GM23338 (cell line): ENCODE measurements around the gene MARF1. TPM values are rescaled to one million over a fixed set of nuclear protein-coding genes. Genes with fewer than 3 reads are reported as not detected.

Source experiments
- ATAC-seq: fragments of 200-7000 bp; cut with Tn5 transposase; 3 replicates; pipeline ENCODE4 v1.9.1; 2020
- DNase-seq: peaks from one replicate; pipeline ENCODE4 v3.0.0-alpha.2; 2015; ENCODE audit warnings: low spot score
- H2AFZ ChIP-seq: fragments of 200-600 bp; sonication (generic); 2 replicates; pipeline ENCODE4 v1.8.0; 2016; ENCODE audit warnings: antibody characterized with exemption, mild to moderate bottlenecking, moderate library complexity
- H3F3A ChIP-seq: fragments of 200-600 bp; sonication (generic); replicated peaks from 2 replicates; pipeline ENCODE4 v1.8.0; 2017; ENCODE audit warnings: antibody characterized with exemption, mixed run types, low read depth
- H3K27ac ChIP-seq: fragments of 200-600 bp; sonication (generic); 2 replicates; pipeline ENCODE4 v1.6.1; 2016; ENCODE audit warnings: low read depth
- H3K27me3 ChIP-seq: fragments of 200-600 bp; sonication (generic); 2 replicates; pipeline ENCODE4 v1.8.0; 2016; ENCODE audit warnings: mild to moderate bottlenecking, mixed run types, moderate library complexity; ENCODE audit not compliant: insufficient read depth
- H3K36me3 ChIP-seq: fragments of 200-600 bp; sonication (generic); 2 replicates; pipeline ENCODE4 v1.8.0; 2016; ENCODE audit warnings: mild to moderate bottlenecking; ENCODE audit not compliant: insufficient read depth
- H3K4me1 ChIP-seq: fragments of 200-600 bp; sonication (generic); 2 replicates; pipeline ENCODE4 v1.8.0; 2016; ENCODE audit warnings: mild to moderate bottlenecking, moderate library complexity; ENCODE audit not compliant: insufficient read depth
- H3K4me2 ChIP-seq: fragments of 200-600 bp; sonication (generic); 2 replicates; pipeline ENCODE4 v1.7.1; 2017; ENCODE audit warnings: mixed run types
- H3K4me3 ChIP-seq: fragments of 200-600 bp; sonication (generic); 2 replicates; pipeline ENCODE4 v1.6.1; 2016; ENCODE audit warnings: mixed run types
- H3K79me2 ChIP-seq: fragments of 200-600 bp; sonication (generic); replicated peaks from 2 replicates; pipeline ENCODE4 v1.8.0; 2017; ENCODE audit warnings: mild to moderate bottlenecking; ENCODE audit not compliant: insufficient read depth
- H3K9me2 ChIP-seq: fragments of 200-600 bp; sonication (generic); 2 replicates; pipeline ENCODE4 v1.8.0; 2017; ENCODE audit not compliant: insufficient read depth
- H4K20me1 ChIP-seq: fragments of 200-600 bp; sonication (generic); replicated peaks from 2 replicates; pipeline ENCODE4 v1.8.0; 2017; ENCODE audit warnings: mild to moderate bottlenecking; ENCODE audit not compliant: insufficient read depth
- H3K27ac Mint-ChIP-seq: 2 replicates; pipeline ENCODE4 v1.8.0; 2020; ENCODE audit warnings: inconsistent platforms, mild to moderate bottlenecking, moderate library complexity, mixed read lengths
- H3K27me3 Mint-ChIP-seq: 3 replicates; pipeline ENCODE4 v1.8.0; 2022; ENCODE audit warnings: low read depth, mild to moderate bottlenecking, moderate library complexity, mixed read lengths, inconsistent platforms; ENCODE audit not compliant: insufficient read depth, poor library complexity
- H3K36me3 Mint-ChIP-seq: 3 replicates; pipeline ENCODE4 v1.8.0; 2021; ENCODE audit warnings: low read depth, mild to moderate bottlenecking, inconsistent platforms, moderate library complexity, mixed read lengths
- H3K4me1 Mint-ChIP-seq: 3 replicates; pipeline ENCODE4 v1.8.0; 2020; ENCODE audit warnings: mild to moderate bottlenecking, inconsistent platforms, mixed read lengths
- H3K4me3 Mint-ChIP-seq: 3 replicates; pipeline ENCODE4 v1.8.0; 2021; ENCODE audit warnings: moderate library complexity, mild to moderate bottlenecking, inconsistent platforms, mixed read lengths
- H3K9me3 Mint-ChIP-seq: 3 replicates; pipeline ENCODE4 v1.8.0; 2020; ENCODE audit warnings: moderate library complexity, mild to moderate bottlenecking, inconsistent platforms, mixed read lengths
- CREB1 ChIP-seq: fragments of 250-450 bp; sonication (Bioruptor Pico); IDR thresholded peaks from 2 replicates; pipeline ENCODE4 v1.5.0; 2020; ENCODE audit warnings: low read depth, mild to moderate bottlenecking, moderate library complexity
- EZH2phosphoT487 ChIP-seq: fragments of 200-600 bp; sonication (generic); IDR thresholded peaks from one replicate; pipeline ENCODE4 v1.8.1; 2018; ENCODE audit warnings: antibody characterized with exemption; ENCODE audit not compliant: unreplicated experiment
- JUNB ChIP-seq: IDR thresholded peaks from one replicate; pipeline ENCODE4 v1.6.1; 2016; ENCODE audit warnings: antibody characterized with exemption; ENCODE audit not compliant: unreplicated experiment
- NANOG ChIP-seq: IDR thresholded peaks from 2 replicates; pipeline ENCODE4 v1.6.1; 2016; ENCODE audit warnings: antibody characterized with exemption, borderline replicate concordance
- ZNF114 ChIP-seq: fragments of 250-450 bp; sonication (Bioruptor Pico); IDR thresholded peaks from 2 replicates; pipeline ENCODE4 v1.5.0; 2020; ENCODE audit warnings: mild to moderate bottlenecking, moderate library complexity
- ZNF331 ChIP-seq: fragments of 250-450 bp; sonication (Bioruptor Pico); IDR thresholded peaks from 2 replicates; pipeline ENCODE4 v1.5.0; 2020; ENCODE audit warnings: low read depth, mild to moderate bottlenecking, moderate library complexity
- polyA plus RNA-seq: library from polyadenylated mRNA; unstranded; fragments of >200 nt; fragmentation: Nextera tagmentation; extraction: Ambion mirVana; gene quantifications from 2 replicates; pipeline ENCODE4 v1.2.1, GENCODE V29; 2016
- total RNA-seq: library from RNA; depleted of rRNA; stranded (reverse); fragments of >200 nt; shearing (Covaris generic); gene quantifications from 2 replicates; pipeline ENCODE4 v1.2.3, GENCODE V29; 2014
- TF ChIP-seq, protein P1 (sequence below): IDR thresholded peaks from one replicate; pipeline ENCODE4 v1.6.1; 2018; ENCODE audit warnings: antibody characterized with exemption; ENCODE audit not compliant: unreplicated experiment
- TF ChIP-seq, protein P2 (sequence below): IDR thresholded peaks from 2 replicates; pipeline ENCODE4 v1.6.1; 2016; ENCODE audit warnings: antibody characterized with exemption
- TF ChIP-seq, protein P3 (sequence below): fragments of 250-450 bp; sonication (Bioruptor Pico); IDR thresholded peaks from 2 replicates; pipeline ENCODE4 v1.5.0; 2020; ENCODE audit warnings: mild to moderate bottlenecking, moderate library complexity

MARF1 gene
- total and polyA plus RNA-seq, 2 experiments from 2014 or later, result 8.3 to 16.0 TPM

DNA sequence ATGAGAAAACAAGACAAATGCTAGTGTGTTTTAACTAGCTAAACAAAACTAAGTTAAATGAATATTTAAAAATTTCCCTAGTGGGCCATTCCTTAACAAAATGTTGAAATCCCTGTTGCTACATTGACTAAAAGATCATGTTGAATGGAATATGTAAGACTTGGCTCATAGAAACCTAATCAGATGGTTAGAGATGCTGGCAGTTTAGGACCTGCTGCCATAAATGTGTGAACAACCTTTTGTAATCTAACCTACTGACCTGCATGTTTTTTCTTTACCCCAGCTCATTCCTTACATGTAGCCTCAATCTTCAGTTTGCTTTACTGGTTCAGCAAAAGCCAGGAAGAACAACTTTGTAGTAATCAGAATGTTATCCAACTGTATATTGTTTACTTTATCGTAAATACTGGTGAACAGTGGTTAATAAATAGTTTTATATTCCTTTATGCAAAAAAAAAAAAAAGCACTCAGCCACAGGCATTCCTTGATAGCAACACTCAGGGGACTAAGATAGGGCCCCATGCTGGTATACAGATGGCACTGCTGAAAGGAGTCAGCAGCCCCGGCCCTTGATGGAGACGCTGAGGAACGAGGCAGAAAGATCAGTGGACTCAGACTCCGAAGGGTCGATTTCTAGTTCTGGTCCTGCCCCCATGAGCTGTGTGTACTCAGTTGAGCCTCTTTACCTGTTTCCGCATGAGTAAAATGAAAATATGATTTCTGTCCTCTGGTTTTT lies 78.2 kb downstream of the MARF1 start:
- H3K27ac Mint-ChIP-seq, result no peak overlapping the region
- peak; percentile 72 for ATAC-seq
- peaks cover 5% of the 10 kb centered on the region; the same call in 1 of the 2 replicates for H3K4me1 ChIP-seq
- H4K20me1 ChIP-seq, result no peaks in the 10 kb centered on the region; the same call in 1 of the 2 replicates
- no peak overlapping the region for H3K27ac ChIP-seq
- no peak for DNase-seq
- H3K4me3 ChIP-seq, result no peak overlapping the region
- H3K36me3 ChIP-seq, result no peaks in the 10 kb centered on the region
- H3K27me3 Mint-ChIP-seq, result peaks cover 3% of the 10 kb centered on the region
- H3K9me2 ChIP-seq, result no peaks in the 10 kb centered on the region
- H3K36me3 Mint-ChIP-seq, result peaks cover 5% of the 10 kb centered on the region; the same call in 2 of the 3 replicates
- H3K4me3 Mint-ChIP-seq, result no peak overlapping the region
- H2AFZ ChIP-seq, result no peak overlapping the region
- TF ChIP-seq ZNF331 (CRISPR knock-in tag) (no peak), EZH2phosphoT487 (no peak), ZNF114 (CRISPR knock-in tag) (no peak), NANOG (no peak), JUNB (no peak), CREB1 (no peak)
- TF ChIP-seq, protein P1, sequence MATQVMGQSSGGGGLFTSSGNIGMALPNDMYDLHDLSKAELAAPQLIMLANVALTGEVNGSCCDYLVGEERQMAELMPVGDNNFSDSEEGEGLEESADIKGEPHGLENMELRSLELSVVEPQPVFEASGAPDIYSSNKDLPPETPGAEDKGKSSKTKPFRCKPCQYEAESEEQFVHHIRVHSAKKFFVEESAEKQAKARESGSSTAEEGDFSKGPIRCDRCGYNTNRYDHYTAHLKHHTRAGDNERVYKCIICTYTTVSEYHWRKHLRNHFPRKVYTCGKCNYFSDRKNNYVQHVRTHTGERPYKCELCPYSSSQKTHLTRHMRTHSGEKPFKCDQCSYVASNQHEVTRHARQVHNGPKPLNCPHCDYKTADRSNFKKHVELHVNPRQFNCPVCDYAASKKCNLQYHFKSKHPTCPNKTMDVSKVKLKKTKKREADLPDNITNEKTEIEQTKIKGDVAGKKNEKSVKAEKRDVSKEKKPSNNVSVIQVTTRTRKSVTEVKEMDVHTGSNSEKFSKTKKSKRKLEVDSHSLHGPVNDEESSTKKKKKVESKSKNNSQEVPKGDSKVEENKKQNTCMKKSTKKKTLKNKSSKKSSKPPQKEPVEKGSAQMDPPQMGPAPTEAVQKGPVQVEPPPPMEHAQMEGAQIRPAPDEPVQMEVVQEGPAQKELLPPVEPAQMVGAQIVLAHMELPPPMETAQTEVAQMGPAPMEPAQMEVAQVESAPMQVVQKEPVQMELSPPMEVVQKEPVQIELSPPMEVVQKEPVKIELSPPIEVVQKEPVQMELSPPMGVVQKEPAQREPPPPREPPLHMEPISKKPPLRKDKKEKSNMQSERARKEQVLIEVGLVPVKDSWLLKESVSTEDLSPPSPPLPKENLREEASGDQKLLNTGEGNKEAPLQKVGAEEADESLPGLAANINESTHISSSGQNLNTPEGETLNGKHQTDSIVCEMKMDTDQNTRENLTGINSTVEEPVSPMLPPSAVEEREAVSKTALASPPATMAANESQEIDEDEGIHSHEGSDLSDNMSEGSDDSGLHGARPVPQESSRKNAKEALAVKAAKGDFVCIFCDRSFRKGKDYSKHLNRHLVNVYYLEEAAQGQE, result no peak
- TF ChIP-seq, protein P2, sequence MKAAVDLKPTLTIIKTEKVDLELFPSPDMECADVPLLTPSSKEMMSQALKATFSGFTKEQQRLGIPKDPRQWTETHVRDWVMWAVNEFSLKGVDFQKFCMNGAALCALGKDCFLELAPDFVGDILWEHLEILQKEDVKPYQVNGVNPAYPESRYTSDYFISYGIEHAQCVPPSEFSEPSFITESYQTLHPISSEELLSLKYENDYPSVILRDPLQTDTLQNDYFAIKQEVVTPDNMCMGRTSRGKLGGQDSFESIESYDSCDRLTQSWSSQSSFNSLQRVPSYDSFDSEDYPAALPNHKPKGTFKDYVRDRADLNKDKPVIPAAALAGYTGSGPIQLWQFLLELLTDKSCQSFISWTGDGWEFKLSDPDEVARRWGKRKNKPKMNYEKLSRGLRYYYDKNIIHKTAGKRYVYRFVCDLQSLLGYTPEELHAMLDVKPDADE, result no peak
- TF ChIP-seq, protein P3, sequence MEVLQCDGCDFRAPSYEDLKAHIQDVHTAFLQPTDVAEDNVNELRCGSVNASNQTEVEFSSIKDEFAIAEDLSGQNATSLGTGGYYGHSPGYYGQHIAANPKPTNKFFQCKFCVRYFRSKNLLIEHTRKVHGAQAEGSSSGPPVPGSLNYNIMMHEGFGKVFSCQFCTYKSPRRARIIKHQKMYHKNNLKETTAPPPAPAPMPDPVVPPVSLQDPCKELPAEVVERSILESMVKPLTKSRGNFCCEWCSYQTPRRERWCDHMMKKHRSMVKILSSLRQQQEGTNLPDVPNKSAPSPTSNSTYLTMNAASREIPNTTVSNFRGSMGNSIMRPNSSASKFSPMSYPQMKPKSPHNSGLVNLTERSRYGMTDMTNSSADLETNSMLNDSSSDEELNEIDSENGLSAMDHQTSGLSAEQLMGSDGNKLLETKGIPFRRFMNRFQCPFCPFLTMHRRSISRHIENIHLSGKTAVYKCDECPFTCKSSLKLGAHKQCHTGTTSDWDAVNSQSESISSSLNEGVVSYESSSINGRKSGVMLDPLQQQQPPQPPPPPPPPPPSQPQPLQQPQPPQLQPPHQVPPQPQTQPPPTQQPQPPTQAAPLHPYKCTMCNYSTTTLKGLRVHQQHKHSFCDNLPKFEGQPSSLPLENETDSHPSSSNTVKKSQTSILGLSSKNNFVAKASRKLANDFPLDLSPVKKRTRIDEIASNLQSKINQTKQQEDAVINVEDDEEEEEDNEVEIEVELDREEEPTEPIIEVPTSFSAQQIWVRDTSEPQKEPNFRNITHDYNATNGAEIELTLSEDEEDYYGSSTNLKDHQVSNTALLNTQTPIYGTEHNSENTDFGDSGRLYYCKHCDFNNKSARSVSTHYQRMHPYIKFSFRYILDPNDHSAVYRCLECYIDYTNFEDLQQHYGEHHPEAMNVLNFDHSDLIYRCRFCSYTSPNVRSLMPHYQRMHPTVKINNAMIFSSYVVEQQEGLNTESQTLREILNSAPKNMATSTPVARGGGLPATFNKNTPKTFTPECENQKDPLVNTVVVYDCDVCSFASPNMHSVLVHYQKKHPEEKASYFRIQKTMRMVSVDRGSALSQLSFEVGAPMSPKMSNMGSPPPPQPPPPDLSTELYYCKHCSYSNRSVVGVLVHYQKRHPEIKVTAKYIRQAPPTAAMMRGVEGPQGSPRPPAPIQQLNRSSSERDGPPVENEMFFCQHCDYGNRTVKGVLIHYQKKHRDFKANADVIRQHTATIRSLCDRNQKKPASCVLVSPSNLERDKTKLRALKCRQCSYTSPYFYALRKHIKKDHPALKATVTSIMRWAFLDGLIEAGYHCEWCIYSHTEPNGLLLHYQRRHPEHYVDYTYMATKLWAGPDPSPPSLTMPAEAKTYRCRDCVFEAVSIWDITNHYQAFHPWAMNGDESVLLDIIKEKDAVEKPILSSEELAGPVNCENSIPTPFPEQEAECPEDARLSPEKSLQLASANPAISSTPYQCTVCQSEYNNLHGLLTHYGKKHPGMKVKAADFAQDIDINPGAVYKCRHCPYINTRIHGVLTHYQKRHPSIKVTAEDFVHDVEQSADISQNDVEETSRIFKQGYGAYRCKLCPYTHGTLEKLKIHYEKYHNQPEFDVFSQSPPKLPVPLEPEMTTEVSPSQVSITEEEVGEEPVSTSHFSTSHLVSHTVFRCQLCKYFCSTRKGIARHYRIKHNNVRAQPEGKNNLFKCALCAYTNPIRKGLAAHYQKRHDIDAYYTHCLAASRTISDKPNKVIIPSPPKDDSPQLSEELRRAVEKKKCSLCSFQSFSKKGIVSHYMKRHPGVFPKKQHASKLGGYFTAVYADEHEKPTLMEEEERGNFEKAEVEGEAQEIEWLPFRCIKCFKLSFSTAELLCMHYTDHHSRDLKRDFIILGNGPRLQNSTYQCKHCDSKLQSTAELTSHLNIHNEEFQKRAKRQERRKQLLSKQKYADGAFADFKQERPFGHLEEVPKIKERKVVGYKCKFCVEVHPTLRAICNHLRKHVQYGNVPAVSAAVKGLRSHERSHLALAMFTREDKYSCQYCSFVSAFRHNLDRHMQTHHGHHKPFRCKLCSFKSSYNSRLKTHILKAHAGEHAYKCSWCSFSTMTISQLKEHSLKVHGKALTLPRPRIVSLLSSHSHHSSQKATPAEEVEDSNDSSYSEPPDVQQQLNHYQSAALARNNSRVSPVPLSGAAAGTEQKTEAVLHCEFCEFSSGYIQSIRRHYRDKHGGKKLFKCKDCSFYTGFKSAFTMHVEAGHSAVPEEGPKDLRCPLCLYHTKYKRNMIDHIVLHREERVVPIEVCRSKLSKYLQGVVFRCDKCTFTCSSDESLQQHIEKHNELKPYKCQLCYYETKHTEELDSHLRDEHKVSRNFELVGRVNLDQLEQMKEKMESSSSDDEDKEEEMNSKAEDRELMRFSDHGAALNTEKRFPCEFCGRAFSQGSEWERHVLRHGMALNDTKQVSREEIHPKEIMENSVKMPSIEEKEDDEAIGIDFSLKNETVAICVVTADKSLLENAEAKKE, result no peak
- no peaks in the 10 kb centered on the region for H3K27me3 ChIP-seq
- H3F3A ChIP-seq, result no peaks in the 10 kb centered on the region
- H3K4me1 Mint-ChIP-seq, result peaks cover 17% of the 10 kb centered on the region
- H3K79me2 ChIP-seq, result no peaks in the 10 kb centered on the region
- no peak overlapping the region for H3K4me2 ChIP-seq
- H3K9me3 Mint-ChIP-seq, result no peaks in the 10 kb centered on the region
